Kidney capillary endothelial cell (primary cell): Measurements from ENCODE around the gene PITX1.
A peak's percentile ranks its signal among the peaks of the same experiment; 100 is the strongest.

Experiments
- DNase-seq: peaks from one replicate; pipeline ENCODE4 v3.0.0-alpha.2; 2018; ENCODE audit warnings: low spot score

PITX1 gene

DNA sequence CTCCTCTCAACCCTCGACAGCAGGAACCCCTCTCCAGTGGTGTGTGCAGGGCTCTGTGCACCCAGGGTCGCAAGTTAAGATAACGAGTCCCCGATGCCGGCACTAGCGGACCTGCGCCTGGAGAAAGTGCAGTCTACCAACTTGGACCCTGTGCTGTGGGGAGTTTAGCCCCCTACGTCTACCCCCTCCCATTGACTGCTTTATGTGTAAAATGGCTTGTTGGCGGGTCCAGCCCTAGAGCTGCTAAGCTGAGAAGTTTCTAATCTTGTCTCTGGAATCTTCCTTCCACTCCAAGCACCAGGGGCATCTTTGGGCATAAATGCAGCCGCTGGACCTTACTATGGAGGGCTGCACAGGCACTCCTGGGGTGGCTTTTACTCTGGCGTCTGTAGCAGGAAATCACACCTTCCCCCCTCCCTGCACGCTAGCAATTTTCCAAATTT is 7.1 kb upstream of the PITX1 start:
- DNase-seq = no peak

DNA sequence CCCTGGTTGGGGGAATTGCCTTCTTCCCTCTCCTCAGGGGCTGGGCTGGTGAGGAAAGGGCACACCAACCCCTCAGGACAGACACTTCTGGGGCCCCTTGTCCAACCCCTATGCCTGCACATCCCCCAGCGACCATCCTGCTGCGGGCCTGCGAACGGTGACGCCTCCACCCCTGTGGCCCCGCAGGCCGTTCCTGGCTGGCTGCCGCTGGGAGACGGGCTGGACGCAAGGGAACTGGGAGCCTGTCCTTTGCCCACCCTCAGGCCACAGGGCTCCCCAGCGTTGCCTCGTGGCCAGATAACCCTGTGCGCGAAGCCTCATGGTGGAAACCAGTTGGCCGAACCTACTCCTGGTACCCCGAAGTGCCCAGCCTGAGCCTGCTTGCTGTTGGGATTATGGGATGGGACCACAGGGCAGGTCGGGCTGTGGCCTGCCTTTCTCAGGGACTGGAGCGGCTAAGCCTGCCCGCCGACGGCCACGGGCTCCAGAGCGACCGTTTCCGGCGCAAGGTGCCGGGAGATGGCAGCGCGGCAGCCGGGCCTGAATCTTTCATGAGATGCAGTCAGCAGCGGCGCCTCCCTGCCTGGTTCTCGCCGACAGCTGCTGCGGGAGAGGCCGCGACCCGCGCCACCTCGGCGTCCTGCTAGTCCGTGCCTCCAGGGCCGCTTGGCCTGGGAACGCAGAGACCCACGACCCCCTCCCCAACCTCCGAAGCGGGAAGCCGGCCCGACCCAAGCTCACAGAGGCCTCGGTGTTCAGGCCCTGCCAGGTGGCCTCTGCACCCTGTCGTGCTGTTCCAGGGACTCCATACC is 6.5 kb upstream of the PITX1 start:
- no peak for DNase-seq

DNA sequence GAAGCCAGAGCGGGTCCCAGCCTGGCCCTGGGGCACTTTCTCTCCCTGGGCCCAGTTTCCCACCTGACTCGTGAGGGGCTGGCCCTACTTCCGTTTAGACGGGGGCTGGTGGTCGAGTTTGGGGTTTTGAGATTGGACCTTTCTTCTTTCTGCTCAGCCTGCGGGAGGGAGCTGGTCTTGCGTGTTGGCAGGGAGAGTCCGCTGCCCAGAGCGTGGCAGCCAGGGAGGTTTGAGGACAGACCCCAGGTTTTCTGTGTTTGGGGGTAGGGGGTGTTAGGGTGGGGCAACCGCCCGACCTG is 6.0 kb upstream of the PITX1 start:
- DNase-seq = no peak

DNA sequence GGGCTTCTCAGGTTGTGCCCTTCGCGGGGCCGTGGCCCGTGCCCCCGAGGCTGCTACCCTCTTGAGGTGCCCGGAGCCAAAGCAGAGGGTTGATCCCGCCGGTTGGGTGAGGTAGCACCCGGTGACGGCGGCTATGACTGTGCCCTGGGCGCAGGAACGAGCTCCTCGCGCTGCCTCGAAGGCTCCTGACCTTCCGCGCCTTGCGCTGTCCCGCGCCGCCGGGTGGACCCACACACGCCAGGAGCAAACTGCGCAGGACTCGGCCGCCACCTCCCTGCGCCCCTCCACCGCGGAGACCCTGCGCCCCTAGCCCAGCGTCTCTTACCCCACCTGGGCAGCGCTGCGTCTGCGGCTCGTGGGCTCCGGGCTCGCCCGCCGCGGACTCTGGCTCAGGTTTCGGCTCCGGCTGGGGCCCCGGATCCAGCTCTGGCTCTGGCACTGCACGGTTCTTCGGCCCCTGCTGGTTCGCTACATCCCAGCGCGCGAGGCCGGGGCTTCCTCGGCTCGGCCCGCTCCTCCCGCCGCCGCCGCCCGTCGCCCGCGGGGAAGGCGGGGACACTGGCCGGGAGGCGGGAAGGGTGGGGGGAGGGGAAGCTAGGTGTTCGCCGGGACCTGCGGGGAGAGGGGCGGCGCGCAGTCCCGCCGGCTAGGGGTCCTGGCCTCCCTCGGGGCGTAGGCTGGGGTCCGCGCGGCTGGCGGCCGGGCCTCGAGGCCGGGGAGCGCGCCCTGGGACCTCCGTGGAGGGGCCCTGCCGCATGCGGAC is 5.4 kb upstream of the PITX1 start:
- DNase-seq = no peak

DNA sequence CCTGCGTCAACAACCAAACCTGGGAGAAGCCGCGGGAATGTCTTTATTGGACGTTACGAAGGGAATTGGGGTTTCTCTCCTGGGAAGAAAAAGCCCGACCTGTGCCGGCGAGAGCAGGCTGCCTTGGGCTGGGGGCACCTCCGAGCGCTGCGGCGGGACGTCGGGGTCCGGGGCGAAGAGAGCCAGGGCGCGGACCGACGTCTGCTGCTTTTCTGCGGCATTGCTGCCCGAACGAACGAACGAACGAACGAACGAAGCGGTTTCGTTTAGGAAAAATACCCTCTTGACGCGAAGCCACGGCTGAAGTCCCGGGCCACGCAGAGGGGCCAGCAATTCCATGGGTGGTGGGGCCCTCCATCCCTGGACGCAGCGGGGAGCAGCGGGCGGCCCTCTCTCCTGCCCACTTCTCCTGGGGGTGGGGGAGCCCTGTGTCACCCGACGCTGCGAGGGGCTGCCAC is 4.8 kb upstream of the PITX1 start:
- no peak for DNase-seq

DNA sequence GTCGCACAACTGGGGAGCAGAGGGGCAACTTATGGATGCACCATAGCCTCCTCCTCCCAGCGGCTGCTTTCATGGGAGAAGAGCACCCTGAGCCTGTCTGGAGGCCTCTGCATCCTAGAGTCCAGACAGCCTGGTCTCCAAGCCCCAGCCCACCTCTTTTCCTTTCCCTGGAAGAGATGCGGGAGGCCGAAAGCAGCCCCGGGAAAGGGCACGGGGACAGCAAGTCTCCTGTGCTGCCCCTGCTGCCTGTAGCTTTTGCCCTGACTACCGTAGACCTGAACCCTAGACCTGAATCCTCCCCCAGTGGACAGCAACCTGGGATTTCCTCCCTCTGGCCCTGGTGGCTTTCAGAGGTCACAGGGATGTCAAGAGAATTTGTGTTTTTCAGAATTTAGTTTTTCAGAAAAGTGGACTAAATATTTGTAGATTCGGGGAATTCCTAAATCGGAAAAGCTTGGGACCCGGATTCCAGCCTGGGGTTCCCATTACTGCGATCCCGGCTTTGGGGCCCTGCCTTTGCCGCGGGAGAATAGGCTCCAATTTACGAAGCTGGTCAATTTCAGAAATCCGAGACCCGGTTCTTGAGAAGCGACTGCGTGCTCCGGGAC is 4.3 kb upstream of the PITX1 start:
- no peak for DNase-seq

DNA sequence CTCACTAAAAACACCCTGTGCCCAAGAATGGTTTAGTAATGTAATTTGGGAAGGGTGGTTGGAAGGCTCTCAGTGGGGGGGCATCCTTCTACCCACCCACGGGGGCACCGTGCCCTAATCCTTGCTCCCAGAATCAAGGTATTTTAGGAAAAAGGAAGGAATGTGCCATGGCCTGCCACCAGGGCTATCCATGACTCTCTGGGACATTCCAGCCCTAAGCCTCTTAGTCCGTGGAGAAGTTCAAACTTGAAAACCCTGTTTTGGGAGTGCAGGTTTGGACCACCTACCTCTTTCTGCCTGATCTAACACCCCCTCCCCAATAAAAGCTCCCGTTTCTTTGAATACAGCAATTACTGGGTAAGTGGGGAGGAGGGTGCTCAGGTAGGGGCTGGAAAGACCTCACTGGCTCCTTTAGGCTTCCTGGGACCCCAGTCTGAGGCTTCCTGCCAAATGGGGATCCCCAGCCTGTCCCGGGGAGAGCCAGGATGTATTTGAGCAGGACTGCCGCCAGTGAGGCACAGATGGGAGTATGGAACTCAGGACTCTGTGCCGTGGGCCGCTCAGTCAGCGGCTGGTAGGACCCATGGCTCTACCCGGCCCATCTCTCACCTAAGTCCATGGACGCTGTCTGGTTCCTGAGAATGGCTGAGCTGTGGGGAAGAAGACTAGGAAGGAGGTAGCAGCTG is 3.6 kb upstream of the PITX1 start:
- DNase-seq = no peak

DNA sequence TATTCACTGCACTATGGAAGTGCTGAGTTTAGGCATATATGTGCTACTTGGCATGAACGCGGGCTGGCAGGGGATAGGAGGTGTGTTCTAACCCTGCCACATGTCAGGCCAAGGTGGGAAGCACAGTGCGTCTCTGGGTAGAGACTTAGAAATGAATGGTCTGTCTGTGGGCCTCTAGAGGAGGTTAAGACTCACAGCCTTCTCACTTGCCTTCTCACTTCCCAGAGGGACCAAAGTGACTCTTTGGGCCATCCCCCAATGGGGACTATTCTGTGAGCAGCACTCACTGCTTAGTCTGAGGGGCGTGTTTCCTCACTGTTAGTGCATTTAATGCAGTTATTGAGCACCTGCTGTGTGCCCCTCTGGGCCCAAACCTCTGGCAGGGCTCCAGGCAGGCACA is 2.4 kb upstream of the PITX1 start:
- DNase-seq = no peak

DNA sequence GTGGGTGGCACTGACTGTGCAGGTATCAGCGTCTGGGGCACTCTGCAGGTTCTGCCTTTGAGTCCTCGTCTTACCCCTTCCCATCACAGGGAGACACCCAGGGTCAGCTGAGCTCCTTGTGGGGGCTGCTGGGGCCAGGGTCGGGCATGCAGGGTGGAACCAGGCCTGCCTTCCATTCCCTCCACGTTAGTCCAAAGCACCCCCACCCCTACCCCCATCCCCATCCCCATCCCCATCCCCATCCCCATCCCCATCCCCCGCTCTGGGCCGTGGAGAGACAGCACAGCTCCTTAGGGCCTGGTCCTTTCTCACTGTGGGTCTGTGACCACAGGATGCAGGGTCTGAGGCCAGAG is 1.6 kb upstream of the PITX1 start:
- DNase-seq = no peak

DNA sequence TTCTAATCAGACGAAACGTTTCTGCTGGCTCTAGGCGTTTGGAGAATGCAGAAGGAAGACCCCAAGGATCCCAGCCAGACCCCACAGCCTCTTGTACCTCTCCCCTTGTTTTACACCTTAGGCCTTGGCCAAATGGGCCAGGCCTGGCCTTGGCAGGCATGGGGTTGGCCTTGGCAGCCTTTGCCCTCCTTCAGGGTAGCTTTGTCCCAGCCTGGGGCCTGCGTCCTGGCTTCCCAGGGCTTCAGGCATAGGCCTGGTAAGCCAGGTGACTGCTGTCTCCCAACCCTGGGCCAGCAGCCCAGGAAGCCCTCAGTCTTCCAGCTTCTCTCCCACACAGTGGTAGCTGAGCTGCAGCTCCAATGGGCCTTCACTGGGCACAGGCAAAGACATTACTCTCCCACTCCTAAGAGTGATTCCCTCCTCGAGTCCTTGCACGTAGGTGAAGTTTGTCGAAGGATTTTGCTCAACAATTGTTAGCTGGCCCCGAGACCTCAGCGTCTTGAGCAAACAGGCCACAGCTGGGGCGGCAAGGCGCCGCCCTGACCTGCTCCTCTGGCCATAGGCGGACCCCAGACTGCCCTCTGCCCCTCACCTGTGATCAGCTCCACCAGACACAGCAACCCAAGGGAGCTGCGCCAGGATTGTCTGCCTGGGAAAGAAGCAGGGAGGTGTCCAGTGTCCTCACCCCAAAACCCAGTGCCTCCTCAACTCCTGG is 1.1 kb upstream of the PITX1 start:
- DNase-seq = no peak

DNA sequence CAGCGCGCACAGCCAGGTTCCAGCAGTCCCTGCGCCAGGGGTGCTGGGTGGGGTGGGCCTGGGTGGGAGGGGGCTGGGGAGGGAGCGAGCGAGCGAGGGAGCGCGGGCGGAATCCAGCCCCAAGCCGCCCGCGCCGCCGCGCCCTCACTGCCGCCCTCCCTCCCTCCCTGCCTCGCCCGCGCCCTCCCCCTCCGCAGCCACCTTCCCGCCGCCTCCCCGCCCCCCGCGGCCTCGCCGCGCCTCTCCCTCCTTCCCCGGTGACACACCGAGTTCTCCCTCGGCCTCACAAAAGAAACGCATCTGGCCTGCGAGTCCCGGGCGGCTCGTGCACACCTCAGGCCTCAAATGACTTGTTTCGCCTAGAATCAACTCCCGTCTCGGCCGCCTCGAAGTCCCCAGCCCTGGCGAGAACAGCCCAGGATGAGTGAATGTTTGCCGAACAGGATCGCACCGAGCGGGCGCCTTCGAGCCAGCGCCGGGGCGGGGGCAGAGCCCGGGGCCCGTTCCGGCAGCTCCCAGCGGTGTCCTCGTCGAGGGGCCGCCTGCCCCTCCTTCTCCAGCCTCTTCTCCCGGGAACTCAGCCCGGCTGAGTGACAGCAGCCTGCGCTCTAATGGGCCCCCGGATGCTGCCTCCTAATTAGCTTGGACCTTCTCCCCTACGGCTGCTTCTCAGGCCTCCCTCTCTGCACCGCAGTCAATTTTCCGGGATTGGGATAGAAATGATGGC is 371 bp upstream of the PITX1 start:
- DNase-seq = no peak

DNA sequence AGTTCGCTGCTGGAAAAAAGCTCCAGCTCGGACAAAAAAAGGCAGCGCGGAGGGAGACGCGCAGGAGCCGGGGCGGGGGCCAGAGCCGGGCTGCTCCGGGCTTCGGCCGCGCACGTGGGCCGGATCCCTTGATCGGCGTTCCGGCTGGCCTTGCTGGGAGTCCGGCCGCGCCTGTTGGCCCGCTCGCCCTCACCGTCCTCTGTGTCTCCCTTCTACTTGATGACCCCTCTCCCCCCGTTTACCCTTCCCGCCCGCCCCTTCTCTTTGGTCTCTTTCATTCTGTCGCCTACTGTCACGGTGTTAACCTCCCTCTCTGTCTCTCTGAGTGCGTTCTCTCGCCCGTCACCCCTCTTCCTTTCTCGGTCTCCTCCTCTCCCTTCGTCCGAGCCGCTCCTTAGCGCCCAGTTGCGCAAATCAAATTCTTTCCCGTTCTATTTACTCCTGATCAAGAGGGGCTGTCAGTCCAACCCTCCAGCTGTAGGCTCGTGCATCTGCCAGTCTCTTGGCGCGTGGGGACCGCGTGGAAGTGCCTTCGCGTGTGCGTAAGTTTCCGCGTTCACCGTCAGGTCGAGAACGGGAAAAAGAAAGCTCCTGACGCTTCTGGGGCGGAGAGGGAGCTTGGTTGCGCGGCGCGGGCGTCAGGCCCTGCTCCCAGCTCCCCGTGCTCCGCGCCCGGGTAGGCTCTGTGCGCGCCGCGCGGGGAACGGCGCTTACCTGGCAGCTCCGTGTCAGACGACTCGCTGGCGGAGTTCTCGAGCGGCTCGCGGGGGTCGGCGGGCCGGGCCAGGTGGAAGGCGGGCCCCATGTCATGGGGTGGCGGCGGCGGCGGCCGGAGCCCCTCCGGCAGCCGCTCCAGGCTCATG is 798 bp downstream of the PITX1 start:
- DNase-seq = peak; percentile 10

DNA sequence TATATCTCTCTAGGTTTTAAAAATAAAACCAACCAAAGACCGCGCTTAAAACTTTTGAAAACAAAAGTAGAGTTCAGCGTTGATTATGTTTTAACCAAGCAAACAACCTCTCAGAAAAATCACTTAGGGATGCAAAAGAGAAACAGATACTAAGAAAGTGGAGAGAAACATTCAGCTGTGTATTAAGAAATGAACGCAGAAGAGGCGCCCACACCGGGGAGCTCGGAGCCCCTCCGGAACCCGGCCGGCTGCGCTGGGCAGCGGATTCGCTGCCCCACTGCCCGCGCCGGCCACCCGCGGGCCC is 1.4 kb downstream of the PITX1 start:
- peak; percentile 14 for DNase-seq

DNA sequence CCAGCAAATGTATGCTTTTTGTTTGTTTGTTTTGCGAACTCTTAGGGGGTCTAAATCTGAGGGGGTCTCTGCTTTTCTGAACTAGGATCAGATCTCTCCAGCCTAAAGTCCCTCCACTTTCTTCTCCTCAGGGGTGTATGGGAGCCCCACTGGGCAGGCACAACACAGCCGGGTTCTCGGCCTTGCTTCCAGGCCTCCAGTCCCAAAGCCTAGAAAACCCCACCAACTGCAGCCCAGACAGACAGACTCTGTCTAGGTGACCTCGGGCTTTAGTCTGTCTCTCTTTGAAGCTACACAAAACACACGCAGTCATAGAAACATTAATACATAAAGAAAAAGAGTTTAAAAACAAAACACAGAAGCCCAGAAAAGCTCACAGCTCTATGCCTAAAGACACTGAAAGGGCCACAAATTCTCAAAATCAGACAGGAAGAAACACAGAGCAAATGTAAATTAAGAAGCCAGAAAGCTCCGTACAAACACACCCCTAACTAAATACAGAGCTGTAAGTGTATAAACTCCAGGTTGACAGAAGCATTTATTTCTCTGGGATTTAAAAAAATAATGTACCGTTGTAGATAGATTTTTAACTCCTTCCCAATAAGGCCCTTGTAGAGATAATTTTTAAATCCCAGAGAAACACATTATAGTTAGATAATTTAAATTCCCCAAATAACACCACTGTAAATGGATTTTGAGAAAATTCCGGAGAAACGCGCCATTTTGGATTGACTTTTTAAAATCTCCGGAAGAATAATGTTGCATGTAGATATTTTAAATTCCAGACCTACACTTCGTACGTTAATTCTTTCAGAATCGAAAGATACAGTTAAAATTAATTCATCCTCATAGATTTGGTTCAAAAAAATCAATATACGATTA is 2.0 kb downstream of the PITX1 start:
- peak; percentile 10 for DNase-seq

DNA sequence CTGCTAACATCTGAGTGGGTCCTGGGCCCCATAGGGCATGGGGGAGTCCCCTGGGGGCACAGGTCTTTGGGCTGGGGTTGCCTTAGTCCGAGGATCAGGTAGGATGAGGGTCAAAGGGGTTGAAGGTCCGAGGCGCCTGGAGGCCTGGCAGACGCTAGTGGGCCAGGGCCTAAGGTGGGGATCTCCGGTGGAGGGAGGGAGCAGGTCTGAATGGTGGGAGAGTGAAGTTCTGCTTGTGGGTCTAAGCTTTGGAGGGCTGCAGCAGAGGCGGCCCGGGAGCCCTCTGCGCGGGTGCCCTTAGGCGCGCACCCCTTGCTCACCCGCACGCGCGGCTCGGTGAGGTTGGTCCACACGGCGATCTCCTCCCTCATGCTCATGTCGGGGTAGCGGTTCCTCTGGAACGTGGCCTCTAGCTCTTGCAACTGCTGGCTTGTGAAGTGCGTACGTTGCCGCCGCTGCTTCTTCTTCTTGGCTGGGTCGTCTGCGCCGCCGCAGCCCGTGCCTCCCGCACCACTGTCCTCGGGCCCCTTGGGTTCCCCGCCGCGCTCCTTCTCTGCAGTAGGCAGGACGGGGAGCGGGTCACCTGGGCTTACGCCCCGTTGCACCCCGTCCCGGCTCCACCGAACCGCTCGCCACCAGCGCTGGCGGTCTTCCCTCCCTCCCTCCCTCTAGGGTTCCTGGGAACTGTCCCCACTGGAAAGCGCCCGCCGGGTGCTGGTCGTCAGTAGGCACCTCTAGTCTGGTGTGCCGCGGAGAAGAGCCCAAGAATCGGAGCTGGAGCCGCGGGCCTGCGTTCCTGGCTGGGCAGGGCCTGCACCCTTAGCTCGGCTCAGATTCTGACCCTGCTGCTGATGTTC is 2.8 kb downstream of the PITX1 start:
- DNase-seq = no peak

DNA sequence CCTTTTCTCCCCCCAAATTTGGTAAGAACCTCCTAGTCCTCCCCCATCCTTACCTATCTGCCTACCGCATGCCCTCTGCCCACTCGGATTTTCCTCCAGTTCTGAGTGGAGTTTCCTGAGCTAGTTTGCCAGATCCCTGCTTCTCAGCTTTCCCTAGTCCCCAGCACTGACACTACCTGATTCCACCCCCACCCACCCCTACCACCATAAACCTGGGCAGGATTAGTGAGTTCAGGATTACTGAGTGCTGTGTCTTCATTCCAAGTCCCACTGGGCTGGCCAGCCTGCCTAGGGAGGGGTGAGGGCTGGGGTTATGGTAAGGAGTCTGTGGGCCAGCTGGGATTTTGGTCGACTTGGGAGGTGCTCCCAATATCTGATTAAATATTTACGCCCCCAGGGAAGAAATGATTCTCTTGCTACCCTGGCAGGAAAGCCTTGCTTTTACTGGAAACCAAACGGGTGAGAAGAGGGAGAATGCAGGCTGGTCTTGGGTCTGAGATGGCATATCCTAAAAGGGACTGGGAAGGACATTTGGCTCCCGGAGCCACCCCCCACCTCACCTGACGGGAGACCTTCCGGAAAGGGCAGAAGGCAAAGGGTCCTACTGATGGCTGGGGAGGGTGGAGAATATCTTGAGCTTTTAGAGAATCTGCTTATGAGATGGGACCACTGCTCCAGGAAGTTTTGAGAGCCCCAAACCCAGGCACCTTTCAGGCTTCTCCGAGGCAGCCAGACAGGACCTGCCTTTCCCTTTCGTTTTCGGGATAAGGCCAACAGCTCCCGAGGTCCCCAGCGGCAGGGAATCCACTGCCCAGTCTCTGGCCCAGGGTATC is 3.7 kb downstream of the PITX1 start:
- DNase-seq = no peak

DNA sequence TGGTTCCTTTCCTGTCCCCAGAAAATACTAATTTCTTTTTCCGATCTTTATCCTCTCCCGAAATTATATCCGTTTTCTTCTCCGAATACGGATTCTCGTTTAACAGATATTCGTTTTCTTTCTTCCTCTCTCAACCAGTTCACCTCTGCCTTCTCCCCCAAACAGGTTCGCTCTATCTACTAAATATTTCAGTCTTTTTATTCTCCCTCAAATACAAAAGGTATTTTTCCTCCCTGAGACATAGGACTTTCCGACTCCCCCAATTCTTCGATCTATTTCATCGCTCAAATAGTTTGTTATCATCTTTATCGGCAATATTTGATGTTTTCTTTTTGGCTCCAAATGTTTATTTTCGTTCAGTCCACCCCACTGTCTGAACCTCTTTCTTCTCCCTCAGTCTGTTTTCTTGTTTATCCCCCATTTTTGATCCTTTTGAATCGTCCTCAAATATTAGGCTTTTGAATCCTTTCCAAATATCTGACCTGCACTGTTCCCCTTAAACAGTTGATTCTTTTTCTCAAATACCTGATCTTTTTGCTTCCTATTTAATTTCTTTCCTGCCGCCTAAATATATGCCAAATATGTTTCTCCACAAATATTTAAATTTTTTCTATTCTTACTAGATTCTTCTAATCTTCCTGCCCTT is 4.4 kb downstream of the PITX1 start:
- DNase-seq = no peak
